CD4-positive, alpha-beta T cell treated with Interleukin-4 for 4 hours (primary cell): Measurements from ENCODE around the gene RIPK1.
"Not testable (repeated sequence)": the region's sequence is repeated elsewhere in the genome, so short reads cannot be mapped to it uniquely, and the experiment has no call there.

Experiments
- DNase-seq: peaks from one replicate; pipeline ENCODE4 v3.0.0-alpha.2; 2020

RIPK1 gene

GRCh38 chr6:3068329-3069214 is at the start of gene RIPK1:
Gene RIPK1, plus strand, starts transcription at chr6:3068494. Its CDS starts 8,330 bp downstream, at chr6:3076824.
- peak; percentile 93 for DNase-seq

- DNase-seq: no peak
These were observed 49.2 kb upstream of the RIPK1 start for GRCh38 chr6:3019065-3019464.

DNA sequence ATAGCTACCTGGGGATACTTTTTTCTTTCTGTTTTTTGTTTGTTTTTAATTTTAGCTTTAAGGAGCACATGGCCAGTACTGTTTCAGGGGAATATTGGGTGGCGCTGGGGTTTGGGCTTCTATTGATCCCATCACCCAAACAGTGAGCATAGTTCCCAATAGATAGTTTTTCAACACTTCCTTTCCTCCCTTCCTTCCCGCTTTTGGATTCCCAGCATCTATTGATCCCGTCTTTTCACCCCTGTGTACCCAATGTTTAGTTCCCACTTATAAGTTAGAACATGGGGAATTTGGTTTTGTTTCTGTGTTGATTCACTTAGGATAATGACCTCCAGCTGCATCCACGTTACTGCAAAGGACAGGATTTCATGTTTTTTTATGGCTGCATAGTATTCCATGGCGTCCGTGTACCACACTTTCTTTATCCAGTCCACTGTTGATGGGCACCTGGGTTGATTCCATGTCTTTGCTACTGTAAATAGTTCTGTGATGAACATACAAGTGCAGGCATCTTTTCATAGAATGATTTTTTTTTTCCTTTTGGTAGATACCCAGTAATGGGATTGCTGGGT is 48.5 kb upstream of the RIPK1 start:
- DNase-seq: no peak

- DNase-seq: not testable (repeated sequence)
These were observed 47.2 kb upstream of the RIPK1 start for GRCh38 chr6:3020976-3021598.

- peak; percentile 48 for DNase-seq
These were observed 45.3 kb upstream of the RIPK1 start for GRCh38 chr6:3022765-3023662.

- DNase-seq: peak; percentile 93
These were observed 44.4 kb upstream of the RIPK1 start for GRCh38 chr6:3023663-3024483.

GRCh38 chr6:3026791-3027626 is 41.3 kb upstream of the RIPK1 start:
- peak; percentile 54 for DNase-seq

- not testable (repeated sequence) for DNase-seq
These were observed 40.1 kb upstream of the RIPK1 start for GRCh38 chr6:3028156-3028555.

DNA sequence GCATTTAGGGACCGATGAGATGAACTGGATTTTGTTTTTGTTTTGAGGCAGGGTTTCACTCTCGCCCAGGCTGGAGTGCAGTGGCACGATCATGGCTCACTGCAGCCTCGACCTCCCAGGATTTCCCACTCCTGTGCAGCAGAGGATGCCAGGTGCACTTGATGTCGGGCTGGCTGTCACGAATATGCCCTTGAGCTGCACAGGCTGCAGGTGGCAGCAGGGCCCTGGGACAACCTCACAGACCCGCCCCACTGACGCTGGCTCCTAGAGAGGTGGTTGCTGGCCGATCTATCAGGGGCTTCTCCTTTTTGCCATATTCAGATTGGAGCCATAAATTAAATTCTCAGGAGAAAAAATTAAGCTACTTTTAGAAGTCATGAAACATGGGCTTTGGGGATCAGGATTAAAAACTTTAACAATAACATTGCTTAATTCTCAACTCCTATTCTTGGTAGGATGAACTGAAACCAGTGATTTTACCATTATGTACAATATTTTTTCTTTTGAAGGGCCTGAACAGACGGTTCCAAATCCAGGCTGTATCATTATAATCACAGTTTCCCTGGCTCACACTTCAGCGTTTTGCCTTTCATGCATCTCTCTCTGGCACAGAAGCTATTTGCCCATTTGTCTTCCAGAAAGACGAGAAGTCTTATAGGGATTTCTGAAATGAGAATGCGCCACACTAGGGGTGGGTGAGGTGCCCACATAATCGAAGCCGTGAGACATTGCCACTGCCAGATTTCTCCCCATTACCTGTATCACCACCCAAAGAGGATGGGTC is 36.2 kb upstream of the RIPK1 start:
- no peak for DNase-seq

DNA sequence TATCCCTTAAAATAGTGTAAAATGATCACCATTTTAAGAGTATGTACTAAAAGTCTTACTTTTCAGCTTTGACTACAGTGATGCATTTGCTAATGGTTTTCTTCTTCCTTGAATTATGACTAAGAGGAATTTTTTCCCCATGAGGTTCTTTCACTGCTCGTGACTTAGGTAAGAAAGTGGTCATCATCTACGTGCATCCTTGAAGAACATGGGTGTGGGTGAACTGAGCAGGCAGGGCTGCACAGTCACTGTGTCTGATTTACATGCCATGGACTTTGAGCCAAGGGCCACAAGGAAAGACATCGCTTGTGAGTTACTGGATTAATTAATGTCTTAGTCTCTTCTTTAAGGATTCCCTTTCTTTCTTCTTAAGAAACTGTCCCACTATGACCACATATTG is 35.3 kb upstream of the RIPK1 start:
- no peak for DNase-seq

DNA sequence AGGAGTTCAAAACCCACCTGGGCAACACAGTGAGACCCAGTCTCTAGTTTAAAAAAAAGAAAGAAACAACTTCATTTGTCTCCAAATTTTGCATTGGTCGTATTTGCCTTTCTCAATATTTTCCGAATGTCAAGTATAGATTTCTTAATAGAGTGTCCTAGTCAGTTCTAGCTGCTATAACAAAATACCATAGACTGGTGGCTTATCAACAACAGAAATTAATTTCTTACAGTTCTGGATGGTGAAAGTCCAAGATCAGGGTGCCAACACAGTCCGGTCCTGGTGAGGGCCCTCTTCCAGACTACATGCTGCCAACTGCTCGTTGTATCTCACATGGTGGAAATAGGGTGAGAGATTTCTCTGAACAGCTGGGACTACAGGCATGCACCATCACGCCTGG is 34.6 kb upstream of the RIPK1 start:
- DNase-seq: no peak

- no peak for DNase-seq
These were observed 32.9 kb upstream of the RIPK1 start for GRCh38 chr6:3035397-3035796.

GRCh38 chr6:3036861-3037637 is 31.2 kb upstream of the RIPK1 start:
- no peak for DNase-seq

- DNase-seq: no peak
These were observed 30.5 kb upstream of the RIPK1 start for GRCh38 chr6:3037638-3038365.

DNA sequence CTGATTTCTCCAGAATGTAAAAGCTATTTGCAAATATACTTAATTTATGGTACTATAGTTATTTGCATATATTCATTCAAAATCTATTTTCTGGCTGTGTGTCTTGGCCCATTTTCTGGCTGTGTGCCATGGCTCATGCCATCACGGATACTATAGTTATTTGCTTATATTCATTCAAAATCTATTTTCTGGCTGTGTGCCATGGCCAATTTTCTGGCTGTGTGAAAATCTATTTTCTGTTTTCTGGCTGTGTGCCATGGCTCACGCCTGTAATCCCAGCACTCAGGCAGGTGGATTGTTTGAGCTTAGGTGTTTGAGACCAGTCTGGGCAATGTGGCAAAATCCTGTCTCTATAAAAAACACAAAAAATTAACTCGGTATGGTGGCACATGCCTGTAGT is 28.9 kb upstream of the RIPK1 start:
- DNase-seq: no peak

GRCh38 chr6:3041147-3041546 is 27.1 kb upstream of the RIPK1 start:
- DNase-seq: no peak

DNA sequence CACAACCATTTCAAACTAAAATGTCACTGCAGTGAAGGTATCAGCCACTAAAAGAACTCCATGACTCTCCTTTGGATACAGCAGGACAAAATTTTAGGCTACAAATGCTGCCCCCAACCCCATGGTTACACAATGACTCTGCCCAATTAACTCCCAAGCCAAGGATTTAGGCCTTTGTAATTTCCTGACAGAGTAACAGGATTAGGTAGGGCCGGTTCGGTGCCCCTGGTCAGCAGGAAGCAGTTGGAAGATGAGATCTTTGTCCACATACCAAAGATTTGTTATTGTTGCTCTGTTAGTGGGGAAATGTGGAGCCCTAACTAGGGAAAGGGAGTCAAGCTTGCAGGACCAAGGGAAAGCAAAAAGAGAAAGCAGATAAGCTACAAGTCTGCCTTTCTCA is 26.7 kb upstream of the RIPK1 start:
- no peak for DNase-seq

DNA sequence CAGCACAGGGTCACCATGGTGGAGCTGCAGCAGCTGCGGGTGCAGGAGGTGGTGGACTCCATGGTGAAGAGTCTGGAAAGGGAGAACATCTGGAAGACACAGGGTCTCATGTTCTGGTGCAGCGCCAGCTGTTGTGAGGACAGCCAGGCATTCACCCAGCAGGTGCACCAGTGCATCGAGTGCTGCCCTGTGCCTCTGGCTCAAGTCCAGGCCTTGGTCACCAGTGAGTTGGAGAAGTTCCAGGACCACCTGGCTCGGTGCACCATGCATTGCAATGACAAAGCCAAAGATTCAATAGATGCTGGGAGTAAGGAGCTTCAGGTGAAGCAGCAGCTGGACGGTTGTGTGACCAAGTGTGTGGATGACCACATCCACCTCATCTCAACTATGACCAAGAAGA is 22.9 kb upstream of the RIPK1 start:
- DNase-seq: no peak

DNA sequence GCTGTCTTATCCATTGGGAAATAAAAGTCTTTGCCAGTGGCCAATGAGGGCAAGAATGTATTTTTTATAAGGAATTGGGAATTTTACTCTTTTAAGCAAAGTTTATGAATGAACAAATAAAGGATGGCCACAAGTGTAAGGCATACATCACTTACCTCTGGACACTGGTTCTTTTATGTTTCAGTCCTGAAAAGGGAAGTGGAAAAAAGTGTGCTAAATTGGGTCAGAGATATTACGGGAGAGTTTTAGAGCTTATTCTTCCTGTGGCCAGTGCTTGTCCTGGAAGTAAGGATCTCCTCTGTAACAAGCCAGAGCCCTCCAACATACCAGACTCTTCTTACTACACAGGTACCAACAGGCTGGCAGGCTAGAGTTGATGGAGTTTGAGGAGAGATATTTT is 22.5 kb upstream of the RIPK1 start:
- DNase-seq: no peak
